ENCODE measurements around the gene M1AP. TPM values are rescaled to one million over a fixed set of nuclear protein-coding genes. Genes with fewer than 3 reads are reported as not detected.

Gene M1AP
- polyA plus RNA-seq, 3 donors = 1.00 to 4.6 (median 1.8) TPM

DNA sequence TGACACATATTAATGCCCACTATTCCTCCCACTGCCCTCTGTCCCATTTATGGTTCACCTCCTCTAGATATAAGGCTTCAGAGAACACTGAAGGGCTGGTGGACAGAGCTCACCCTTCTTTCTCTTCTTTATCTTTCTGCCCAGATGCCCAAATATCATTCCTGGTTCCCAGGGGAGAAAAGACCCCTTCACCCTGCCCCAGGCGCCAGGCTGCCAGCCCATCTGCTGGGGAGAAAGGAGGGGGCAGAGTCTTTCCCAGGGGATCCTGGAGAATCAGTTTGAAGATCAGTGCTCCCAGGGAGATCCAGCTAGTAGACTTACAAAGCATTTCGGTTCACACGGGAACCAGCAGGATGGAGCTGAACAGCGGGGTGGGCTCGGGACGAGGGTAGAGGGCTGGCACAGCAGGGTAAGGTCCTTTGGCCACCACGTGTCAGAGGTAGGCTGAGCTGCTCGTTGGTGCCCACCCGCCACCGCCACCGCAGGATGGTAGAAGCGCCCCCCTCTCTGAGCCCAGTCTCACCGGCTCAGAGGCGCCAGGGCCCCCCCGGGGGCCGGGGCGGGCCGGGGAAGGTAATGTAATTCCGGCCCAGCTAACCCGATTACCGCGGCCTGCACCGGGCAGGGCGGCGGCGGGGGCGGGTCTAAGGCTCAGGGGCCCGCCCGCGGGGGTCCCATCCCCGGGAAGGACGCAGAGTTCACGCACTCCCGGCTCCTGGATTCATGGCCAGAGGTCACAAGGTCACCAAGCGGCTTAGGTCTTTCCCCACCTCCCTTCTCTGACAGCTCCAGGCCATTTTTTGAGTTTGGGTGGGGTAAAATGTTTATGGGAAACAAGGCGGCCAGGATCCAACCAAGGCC lies 135.2 kb downstream of the M1AP start:
- Histone ChIP-seq H3K9ac (ENCODE audit: insufficient read depth, low read length, poor library complexity, severe bottlenecking) (no peak overlapping the region), H3K9me3 (replicated peaks in 1 of 2; ENCODE audit: control insufficient read depth in 1 of 2, insufficient read depth in 1 of 2, low read length in 2 of 2) (peaks cover 0 to 20% of the 10 kb centered on the region in 2 donors), H3K4me1 (ENCODE audit: control insufficient read depth in 1 of 2, insufficient read depth in 2 of 2, low read length in 2 of 2) (peaks cover 31 to 38% of the 10 kb centered on the region in 2 donors), H3K4me2 (replicated peaks; ENCODE audit: extremely low read depth, low read length, poor library complexity, severe bottlenecking) (no peak overlapping the region), H3K27ac (ENCODE audit: low read depth in 1 of 2, low read length in 2 of 2) (no peak overlapping the region), H3K27me3 (ENCODE audit: control insufficient read depth in 2 of 2, insufficient read depth in 2 of 2, low read length in 2 of 2) (peaks cover 72 to 98% of the 10 kb centered on the region in 2 donors), H3K79me2 (ENCODE audit: insufficient read depth, low read length) (no peaks in the 10 kb centered on the region), H3K4me3 (replicated peaks in 1 of 3; ENCODE audit: low read depth in 2 of 3, low read length in 3 of 3) (no peak overlapping the region), H2AFZ (ENCODE audit: insufficient read depth, low read depth, low read length, poor library complexity, severe bottlenecking) (no peak overlapping the region), H4K20me1 (ENCODE audit: insufficient read depth, low read length) (no peaks in the 10 kb centered on the region), H3K36me3 (replicated peaks in 1 of 2; ENCODE audit: control insufficient read depth in 1 of 2, insufficient read depth in 2 of 2, low read length in 2 of 2) (no peaks in the 10 kb centered on the region)
- Mint-ChIP-seq H3K36me3 (peaks cover 13 to 19% of the 10 kb centered on the region in 2 donors), H3K27ac (no peak overlapping the region), H3K9me3 (peaks cover 2 to 31% (median 26%) of the 10 kb centered on the region in 7 donors), H3K27me3 (ENCODE audit: low read depth in 3 of 3) (peaks cover 82 to 100% (median 90%) of the 10 kb centered on the region in 3 donors), H3K4me1 (peaks cover 45% of the 10 kb centered on the region), H3K4me3 (peak overlapping the region in 1 of 2 donors; percentile 80)
- no peak for TF ChIP-seq CTCF (IDR thresholded peaks at IDR 0.05)
- 10% methylated on average over 26 of the region's 36 CpGs for WGBS (ENCODE audit: insufficient coverage)
- no peak for DNase-seq
- intact Hi-C loops (cut with micrococcal nuclease) = no loop called here

- TF ChIP-seq CTCF (IDR thresholded peaks at IDR 0.05) = no peak
- Histone ChIP-seq H3K9me3 (replicated peaks in 1 of 2; ENCODE audit: control insufficient read depth in 1 of 2, insufficient read depth in 1 of 2, low read length in 2 of 2) (peaks cover 0 to 12% of the 10 kb centered on the region in 2 donors), H4K20me1 (ENCODE audit: insufficient read depth, low read length) (no peaks in the 10 kb centered on the region), H3K36me3 (replicated peaks in 1 of 2; ENCODE audit: control insufficient read depth in 1 of 2, insufficient read depth in 2 of 2, low read length in 2 of 2) (no peaks in the 10 kb centered on the region), H3K4me2 (replicated peaks; ENCODE audit: extremely low read depth, low read length, poor library complexity, severe bottlenecking) (no peak overlapping the region), H3K27me3 (ENCODE audit: control insufficient read depth in 2 of 2, insufficient read depth in 2 of 2, low read length in 2 of 2) (peaks cover 59 to 83% of the 10 kb centered on the region in 2 donors), H2AFZ (ENCODE audit: insufficient read depth, low read depth, low read length, poor library complexity, severe bottlenecking) (no peak overlapping the region), H3K27ac (ENCODE audit: low read depth in 1 of 2, low read length in 2 of 2) (no peak overlapping the region), H3K79me2 (ENCODE audit: insufficient read depth, low read length) (peaks cover 7% of the 10 kb centered on the region), H3K9ac (ENCODE audit: insufficient read depth, low read length, poor library complexity, severe bottlenecking) (no peak overlapping the region), H3K4me3 (replicated peaks in 1 of 3; ENCODE audit: low read depth in 2 of 3, low read length in 3 of 3) (no peak overlapping the region), H3K4me1 (ENCODE audit: control insufficient read depth in 1 of 2, insufficient read depth in 2 of 2, low read length in 2 of 2) (peaks cover 37 to 46% of the 10 kb centered on the region in 2 donors)
- peak overlapping the region in 1 of 2 donors; percentile 80 for H3K4me3 Mint-ChIP-seq
- peak overlapping the region in 1 of 7 donors; percentile 54 for H3K27ac Mint-ChIP-seq
- peaks cover 43% of the 10 kb centered on the region for H3K4me1 Mint-ChIP-seq
- DNase-seq = no peak
- intact Hi-C loops (cut with micrococcal nuclease) = no loop called here
- peaks cover 0 to 26% (median 20%) of the 10 kb centered on the region in 7 donors for H3K9me3 Mint-ChIP-seq
- 34% methylated on average over 7 of the region's 11 CpGs for WGBS (ENCODE audit: insufficient coverage)
- H3K36me3 Mint-ChIP-seq = peaks cover 7 to 19% of the 10 kb centered on the region in 2 donors
- H3K27me3 Mint-ChIP-seq (ENCODE audit: low read depth in 3 of 3) = peaks cover 65 to 84% (median 74%) of the 10 kb centered on the region in 3 donors
Observed at GRCh38 chr2:74511104-74511989, 136.8 kb downstream of the M1AP start.

Measured in CD14-positive monocyte (primary cell).